ENCODE data around the gene KIF26A. TPM values are rescaled to one million over a fixed set of nuclear protein-coding genes. Genes with fewer than 3 reads are reported as not detected.

KIF26A gene
- polyA plus RNA-seq, 6 donors from 2014 or later, result not detected

- Mint-ChIP-seq H3K9me3 (no peaks in the 10 kb centered on the region), H3K27me3 (peaks cover 0 to 11% (median 0%) of the 10 kb centered on the region in 3 donors), H3K27ac (no peak overlapping the region), H3K4me1 (no peaks in the 10 kb centered on the region), H3K4me3 (no peak overlapping the region), H3K36me3 (no peaks in the 10 kb centered on the region)
- DNase-seq, result no peak
- ATAC-seq (ENCODE audit: low read depth in 2 of 2), result no peak
These were observed 46.6 kb downstream of the KIF26A start for GRCh38 chr14:104184911-104185499.

- H3K36me3 Mint-ChIP-seq, result no peaks in the 10 kb centered on the region
- H3K27me3 Mint-ChIP-seq, result peaks cover 0 to 11% (median 0%) of the 10 kb centered on the region in 3 donors
- H3K4me3 Mint-ChIP-seq, result no peak overlapping the region
- H3K4me1 Mint-ChIP-seq, result no peaks in the 10 kb centered on the region
- no peak overlapping the region for H3K27ac Mint-ChIP-seq
- no peak for DNase-seq
- no peaks in the 10 kb centered on the region for H3K9me3 Mint-ChIP-seq
- no peak for ATAC-seq (ENCODE audit: low read depth in 2 of 2)
These were observed 47.6 kb downstream of the KIF26A start for GRCh38 chr14:104185916-104186495.

GRCh38 chr14:104186575-104186974 lies 48.2 kb downstream of the KIF26A start:
- no peak for ATAC-seq (ENCODE audit: low read depth in 2 of 2)
- Mint-ChIP-seq H3K4me3 (no peak overlapping the region), H3K27me3 (peaks cover 0 to 11% (median 0%) of the 10 kb centered on the region in 3 donors), H3K27ac (no peak overlapping the region), H3K9me3 (no peaks in the 10 kb centered on the region), H3K36me3 (no peaks in the 10 kb centered on the region), H3K4me1 (no peaks in the 10 kb centered on the region)
- no peak for DNase-seq

GRCh38 chr14:104187121-104187889 lies 48.9 kb downstream of the KIF26A start:
- Mint-ChIP-seq H3K4me1 (no peaks in the 10 kb centered on the region), H3K27me3 (peaks cover 0 to 11% (median 0%) of the 10 kb centered on the region in 3 donors), H3K27ac (no peak overlapping the region), H3K36me3 (no peaks in the 10 kb centered on the region), H3K9me3 (no peaks in the 10 kb centered on the region), H3K4me3 (no peak overlapping the region)
- ATAC-seq (ENCODE audit: low read depth in 2 of 2), result no peak
- DNase-seq, result no peak

- Mint-ChIP-seq H3K27ac (no peak overlapping the region), H3K9me3 (no peaks in the 10 kb centered on the region), H3K4me1 (no peaks in the 10 kb centered on the region), H3K36me3 (no peaks in the 10 kb centered on the region), H3K4me3 (no peak overlapping the region), H3K27me3 (peaks cover 0 to 11% (median 0%) of the 10 kb centered on the region in 3 donors)
- ATAC-seq (ENCODE audit: low read depth in 2 of 2), result no peak
- DNase-seq, result no peak
These were observed 49.7 kb downstream of the KIF26A start for GRCh38 chr14:104187931-104188726.

- H3K4me3 Mint-ChIP-seq, result no peak overlapping the region
- no peak overlapping the region for H3K27ac Mint-ChIP-seq
- H3K9me3 Mint-ChIP-seq, result no peaks in the 10 kb centered on the region
- H3K36me3 Mint-ChIP-seq, result no peaks in the 10 kb centered on the region
- DNase-seq, result no peak
- no peaks in the 10 kb centered on the region for H3K4me1 Mint-ChIP-seq
- H3K27me3 Mint-ChIP-seq, result peaks cover 0 to 11% (median 0%) of the 10 kb centered on the region in 3 donors
- ATAC-seq (ENCODE audit: low read depth in 2 of 2), result no peak
These were observed 50.5 kb downstream of the KIF26A start for GRCh38 chr14:104188727-104189400.

GRCh38 chr14:104189629-104190335 lies 51.4 kb downstream of the KIF26A start:
- H3K4me3 Mint-ChIP-seq, result no peak overlapping the region
- no peaks in the 10 kb centered on the region for H3K9me3 Mint-ChIP-seq
- peaks cover 0 to 9% (median 0%) of the 10 kb centered on the region in 3 donors for H3K27me3 Mint-ChIP-seq
- H3K36me3 Mint-ChIP-seq, result no peaks in the 10 kb centered on the region
- ATAC-seq (ENCODE audit: low read depth in 2 of 2) (no peak), DNase-seq (no peak)
- no peak overlapping the region for H3K27ac Mint-ChIP-seq
- H3K4me1 Mint-ChIP-seq, result no peaks in the 10 kb centered on the region

- no peak overlapping the region for H3K4me3 Mint-ChIP-seq
- H3K4me1 Mint-ChIP-seq, result peaks cover 0 to 1% (median 0%) of the 10 kb centered on the region in 3 donors
These were observed 52.1 kb downstream of the KIF26A start for GRCh38 chr14:104190396-104191000.

GRCh38 chr14:104191409-104191997 lies 53.1 kb downstream of the KIF26A start:
- H3K36me3 Mint-ChIP-seq, result no peaks in the 10 kb centered on the region
- no peak overlapping the region for H3K4me3 Mint-ChIP-seq
- DNase-seq (no peak), ATAC-seq (ENCODE audit: low read depth in 2 of 2) (no peak)
- H3K9me3 Mint-ChIP-seq, result no peaks in the 10 kb centered on the region
- H3K27ac Mint-ChIP-seq, result no peak overlapping the region
- peaks cover 0 to 9% (median 0%) of the 10 kb centered on the region in 3 donors for H3K27me3 Mint-ChIP-seq
- H3K4me1 Mint-ChIP-seq, result peaks cover 5 to 11% (median 8%) of the 10 kb centered on the region in 3 donors

More at GRCh38 chr14:104190396-104191000, 52.1 kb downstream of the KIF26A start:
- DNase-seq (no peak), ATAC-seq (ENCODE audit: low read depth in 2 of 2) (no peak)
- Mint-ChIP-seq H3K27me3 (peaks cover 0 to 9% (median 0%) of the 10 kb centered on the region in 3 donors), H3K9me3 (no peaks in the 10 kb centered on the region), H3K36me3 (no peaks in the 10 kb centered on the region), H3K27ac (no peak overlapping the region)

- Mint-ChIP-seq H3K4me1 (peaks cover 5 to 15% (median 12%) of the 10 kb centered on the region in 3 donors), H3K4me3 (no peak overlapping the region), H3K27ac (no peak overlapping the region), H3K36me3 (no peaks in the 10 kb centered on the region), H3K27me3 (peaks cover 0 to 4% (median 0%) of the 10 kb centered on the region in 3 donors), H3K9me3 (no peaks in the 10 kb centered on the region)
- no peak for ATAC-seq (ENCODE audit: low read depth in 2 of 2)
- DNase-seq, result no peak
These were observed 53.9 kb downstream of the KIF26A start for GRCh38 chr14:104192146-104192882.

GRCh38 chr14:104192883-104193245 lies 54.5 kb downstream of the KIF26A start:
- H3K9me3 Mint-ChIP-seq, result no peaks in the 10 kb centered on the region
- no peak overlapping the region for H3K4me3 Mint-ChIP-seq
- DNase-seq, result no peak
- H3K27me3 Mint-ChIP-seq, result peaks cover 0 to 4% (median 0%) of the 10 kb centered on the region in 3 donors
- H3K27ac Mint-ChIP-seq, result no peak overlapping the region
- no peaks in the 10 kb centered on the region for H3K36me3 Mint-ChIP-seq
- peaks cover 5 to 15% (median 12%) of the 10 kb centered on the region in 3 donors for H3K4me1 Mint-ChIP-seq
- ATAC-seq (ENCODE audit: low read depth in 2 of 2), result no peak
